ENCODE measurements around the gene MLLT10.

DNA sequence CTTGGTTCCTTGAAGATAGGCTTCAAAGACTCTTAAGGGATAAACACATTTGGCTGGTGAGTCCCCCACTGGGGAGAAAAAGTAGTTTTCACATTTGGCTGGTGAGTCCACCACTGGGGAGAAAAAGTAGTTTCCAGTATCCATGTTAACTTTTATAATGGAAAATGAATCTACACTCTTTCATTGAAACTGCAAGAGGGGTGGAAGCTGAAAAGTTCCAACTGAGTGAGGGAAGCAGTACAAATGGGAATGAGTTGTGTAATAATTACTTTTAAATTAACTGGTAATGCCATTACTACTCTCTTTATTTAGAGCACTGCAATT, 153.9 kb downstream of the MLLT10 start:
- TF ChIP-seq RXRA (IDR thresholded peaks at IDR 0.05; ENCODE audit: insufficient read depth, low read depth, low read length) (no peak), TEAD4 (IDR thresholded peaks at IDR 0.05; ENCODE audit: low read depth, low read length) (no peak), HDAC2 (IDR thresholded peaks at IDR 0.05; ENCODE audit: borderline replicate concordance in 1 of 2, low read depth in 2 of 2, low read length in 2 of 2) (no peak), POLR2AphosphoS5 (IDR thresholded peaks at IDR 0.05; ENCODE audit: low read depth, low read length) (no peak)
